ENCODE data around the gene SERTAD2.

GRCh38 chr2:64615192-64615763 lies 38.4 kb downstream of the SERTAD2 start:
- TF ChIP-seq CTCF (IDR thresholded peaks at IDR 0.05) (no peak), ZFX (IDR thresholded peaks at IDR 0.05; ENCODE audit: borderline replicate concordance) (no peak)

Data from 22Rv1 (cell line).